Left forelimb (tissue), 1 donor: ENCODE data around the gene PABPN1L.

Experiments
- DNase-seq: peaks from one replicate; pipeline ENCODE4 v3.0.0-alpha.2; 2018; ENCODE audit warnings: low spot score

PABPN1L gene

GRCh38 chr16:88883117-88883895 is 16.8 kb upstream of the PABPN1L start:
- DNase-seq = no peak

GRCh38 chr16:88882358-88883030 is 16.0 kb upstream of the PABPN1L start:
- no peak for DNase-seq

GRCh38 chr16:88881675-88882357 is 15.4 kb upstream of the PABPN1L start:
- DNase-seq = no peak

- no peak for DNase-seq
Measured at GRCh38 chr16:88881007-88881615, 14.7 kb upstream of the PABPN1L start.

- no peak for DNase-seq
Measured at GRCh38 chr16:88880226-88881006, 14.0 kb upstream of the PABPN1L start.

GRCh38 chr16:88879788-88880055 is 13.3 kb upstream of the PABPN1L start:
- DNase-seq = no peak

- no peak for DNase-seq
Measured at GRCh38 chr16:88878967-88879787, 12.7 kb upstream of the PABPN1L start.

- DNase-seq = no peak
Measured at GRCh38 chr16:88878356-88878755, 11.9 kb upstream of the PABPN1L start.

GRCh38 chr16:88877564-88878289 is 11.3 kb upstream of the PABPN1L start:
- no peak for DNase-seq

- no peak for DNase-seq
Measured at GRCh38 chr16:88876942-88877526, 10.6 kb upstream of the PABPN1L start.

- no peak for DNase-seq
Measured at GRCh38 chr16:88875703-88876234, 9.3 kb upstream of the PABPN1L start.

GRCh38 chr16:88874938-88875599 is 8.6 kb upstream of the PABPN1L start:
- DNase-seq = no peak

GRCh38 chr16:88872650-88873331 is 6.3 kb upstream of the PABPN1L start:
- DNase-seq = no peak

- DNase-seq = no peak
Measured at GRCh38 chr16:88871730-88872416, 5.4 kb upstream of the PABPN1L start.

GRCh38 chr16:88871349-88871702 is 4.9 kb upstream of the PABPN1L start:
- DNase-seq = no peak

- no peak for DNase-seq
Measured at GRCh38 chr16:88870608-88871348, 4.3 kb upstream of the PABPN1L start.

GRCh38 chr16:88869673-88869980 is 3.2 kb upstream of the PABPN1L start:
- no peak for DNase-seq
